Stimulated activated CD4-positive, alpha-beta T cell treated with anti-CD3 and anti-CD28 coated beads, Interleukin-4, amount 100 ng/mL, for 1 hour (primary cell): ENCODE data around the gene HNRNPC.
"Not testable (repeated sequence)": the region's sequence is repeated elsewhere in the genome, so short reads cannot be mapped to it uniquely, and the experiment has no call there.

ENCODE experiments used
- DNase-seq: peaks from one replicate; pipeline ENCODE4 v3.0.0-alpha.2; 2020

Gene HNRNPC

GRCh38 chr14:21268617-21269251 lies 508 bp downstream of the HNRNPC start:
- DNase-seq, result no peak

- DNase-seq, result no peak
Observed at GRCh38 chr14:21267886-21268616, 1.2 kb downstream of the HNRNPC start.

DNA sequence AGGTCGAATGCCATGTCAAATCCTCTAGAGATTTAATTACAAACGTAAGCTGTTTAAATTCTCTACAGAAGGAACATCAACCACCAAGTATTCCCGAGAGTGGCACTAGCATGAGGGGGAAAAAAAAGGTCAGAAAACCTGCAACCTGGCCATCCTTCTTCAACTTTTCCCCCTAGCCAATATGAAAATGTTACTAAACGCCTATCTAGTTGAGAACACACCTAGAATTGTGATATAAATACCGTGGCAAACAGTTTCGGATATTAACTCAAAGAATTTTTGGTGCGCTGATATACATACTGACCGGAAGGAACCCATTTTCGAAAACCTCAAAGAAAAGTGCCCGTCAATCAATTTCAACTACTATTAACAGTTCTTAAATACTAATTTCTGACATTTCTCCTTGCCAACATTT lies 1.8 kb downstream of the HNRNPC start:
- no peak for DNase-seq

DNA sequence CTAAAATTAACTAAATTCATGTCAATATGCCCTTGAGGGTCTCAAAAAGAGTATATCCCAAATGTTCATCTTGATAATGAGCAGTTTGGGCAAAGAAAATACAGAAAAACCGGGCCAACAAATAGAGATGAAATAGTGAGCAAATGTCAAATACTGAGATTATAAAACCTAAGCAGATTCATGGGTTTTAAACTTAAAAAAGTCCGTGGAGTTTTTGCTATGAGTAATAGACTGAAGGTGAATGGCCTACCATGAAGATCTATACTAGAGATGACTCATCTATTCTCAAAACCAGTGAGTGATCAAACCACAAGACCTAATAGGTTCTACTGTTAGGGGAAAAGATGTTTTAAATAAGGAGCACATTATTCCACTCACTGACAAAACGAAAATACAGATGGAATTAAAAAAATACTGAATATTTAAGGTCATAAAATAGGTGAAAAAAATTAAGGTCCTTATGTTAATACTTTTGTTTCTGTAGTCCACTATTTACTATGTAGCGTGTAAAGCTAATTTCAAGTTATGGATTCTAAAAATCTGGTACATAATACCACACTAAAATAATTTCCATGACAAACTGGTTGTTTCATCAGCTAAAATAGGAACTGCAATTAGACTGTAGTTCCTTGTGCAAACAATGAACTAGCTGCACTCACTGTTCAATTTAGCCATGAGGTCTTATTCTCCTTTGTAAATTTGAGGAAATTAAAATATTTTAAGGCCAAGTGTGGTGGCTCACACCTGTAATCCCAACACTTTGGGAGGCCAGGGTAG lies 5.0 kb downstream of the HNRNPC start:
- DNase-seq, result no peak

DNA sequence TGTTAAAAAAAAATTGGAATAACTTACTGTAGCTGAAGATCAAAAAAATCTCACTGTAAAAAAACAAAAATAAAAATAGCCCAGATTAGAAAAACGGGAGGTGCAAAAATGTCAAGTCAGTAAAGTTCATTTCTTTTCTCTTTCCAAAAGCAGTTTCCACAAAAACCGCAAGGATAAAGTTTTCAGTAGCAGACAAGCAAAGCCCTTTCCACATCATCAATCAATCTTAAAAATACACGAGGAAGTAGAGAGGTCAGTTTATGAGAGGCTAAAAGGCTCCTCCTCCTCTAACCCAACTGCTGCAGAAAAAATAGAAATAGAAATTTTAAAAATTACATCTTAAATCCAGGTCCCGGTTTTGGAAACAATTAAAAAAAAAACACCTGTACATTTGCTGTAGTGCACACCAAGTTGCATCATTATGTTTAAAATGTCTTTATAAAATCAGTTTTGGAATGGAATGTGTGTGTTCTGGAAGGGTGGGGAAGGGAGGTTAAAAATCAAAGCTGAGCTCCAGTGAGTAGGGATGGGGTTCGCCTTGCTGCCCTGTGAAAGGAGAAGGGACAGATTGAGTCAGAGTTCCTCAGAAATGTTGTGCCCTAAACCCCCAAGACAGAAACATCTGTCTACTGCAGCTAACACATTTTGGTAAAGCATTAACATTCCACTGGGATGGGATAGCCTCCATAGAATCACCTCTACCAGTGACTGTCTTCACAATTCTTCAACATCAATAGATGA lies 5.8 kb downstream of the HNRNPC start:
- DNase-seq, result no peak

- no peak for DNase-seq
Observed at GRCh38 chr14:21262410-21262809, 6.8 kb downstream of the HNRNPC start.

DNA sequence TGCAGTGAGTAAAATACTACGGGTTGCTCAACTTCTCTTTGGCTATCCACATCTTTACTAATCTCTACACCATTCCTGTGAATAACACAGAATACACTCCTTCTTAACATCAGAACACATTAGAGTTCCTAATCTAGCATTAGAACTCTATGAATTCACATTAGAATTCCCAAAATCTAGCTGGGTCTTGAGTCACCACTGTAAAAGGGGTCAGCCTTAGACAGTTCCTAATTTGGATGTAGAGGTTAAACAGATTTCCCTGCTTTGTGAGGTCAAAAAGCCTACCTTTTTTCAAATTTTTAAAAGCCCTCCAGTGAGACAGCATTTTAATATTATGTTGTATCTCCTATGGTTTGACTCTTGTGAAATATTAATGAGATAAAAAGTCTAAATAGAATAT lies 7.4 kb downstream of the HNRNPC start:
- DNase-seq, result no peak

DNA sequence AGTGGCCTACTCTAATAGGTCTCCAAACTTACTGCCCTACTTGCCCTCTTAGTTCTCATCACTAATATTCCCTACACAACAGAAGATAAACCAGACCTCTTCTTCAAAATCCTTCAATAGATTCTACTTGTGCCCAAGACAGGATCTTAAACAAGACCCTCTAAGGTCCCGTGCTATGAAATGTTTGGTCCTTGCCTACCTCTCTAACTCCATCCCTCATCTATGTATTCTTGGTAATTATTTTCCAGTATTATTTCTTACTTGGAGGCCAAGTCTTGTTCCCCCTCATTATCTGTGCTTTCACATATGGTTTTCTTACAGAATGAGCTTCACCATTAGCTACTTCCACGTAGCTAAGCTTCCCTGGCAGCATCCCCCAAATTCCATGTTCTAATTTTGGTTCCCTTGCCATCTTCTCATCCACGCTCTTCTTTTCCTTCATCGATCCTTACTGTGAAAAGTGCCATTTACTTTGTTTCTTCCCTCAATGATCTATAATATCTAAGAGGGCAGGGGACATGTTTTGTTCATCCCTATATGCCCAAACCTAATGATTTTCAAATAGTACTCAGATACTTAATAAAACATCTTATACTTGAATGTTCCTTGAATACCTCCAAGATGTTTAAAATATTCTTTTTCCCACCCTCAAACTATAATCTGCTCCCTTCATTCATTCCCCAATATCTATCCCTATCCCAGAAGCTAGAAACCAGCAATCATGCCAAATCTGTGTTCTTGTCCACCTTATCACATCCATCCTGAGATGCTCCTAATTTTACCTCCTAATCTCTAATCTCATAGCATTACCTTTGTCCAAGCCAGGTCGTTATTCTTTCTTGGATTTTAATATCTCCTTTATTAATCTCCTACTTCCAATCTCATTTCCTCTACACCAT lies 10.1 kb downstream of the HNRNPC start:
- DNase-seq, result no peak

DNA sequence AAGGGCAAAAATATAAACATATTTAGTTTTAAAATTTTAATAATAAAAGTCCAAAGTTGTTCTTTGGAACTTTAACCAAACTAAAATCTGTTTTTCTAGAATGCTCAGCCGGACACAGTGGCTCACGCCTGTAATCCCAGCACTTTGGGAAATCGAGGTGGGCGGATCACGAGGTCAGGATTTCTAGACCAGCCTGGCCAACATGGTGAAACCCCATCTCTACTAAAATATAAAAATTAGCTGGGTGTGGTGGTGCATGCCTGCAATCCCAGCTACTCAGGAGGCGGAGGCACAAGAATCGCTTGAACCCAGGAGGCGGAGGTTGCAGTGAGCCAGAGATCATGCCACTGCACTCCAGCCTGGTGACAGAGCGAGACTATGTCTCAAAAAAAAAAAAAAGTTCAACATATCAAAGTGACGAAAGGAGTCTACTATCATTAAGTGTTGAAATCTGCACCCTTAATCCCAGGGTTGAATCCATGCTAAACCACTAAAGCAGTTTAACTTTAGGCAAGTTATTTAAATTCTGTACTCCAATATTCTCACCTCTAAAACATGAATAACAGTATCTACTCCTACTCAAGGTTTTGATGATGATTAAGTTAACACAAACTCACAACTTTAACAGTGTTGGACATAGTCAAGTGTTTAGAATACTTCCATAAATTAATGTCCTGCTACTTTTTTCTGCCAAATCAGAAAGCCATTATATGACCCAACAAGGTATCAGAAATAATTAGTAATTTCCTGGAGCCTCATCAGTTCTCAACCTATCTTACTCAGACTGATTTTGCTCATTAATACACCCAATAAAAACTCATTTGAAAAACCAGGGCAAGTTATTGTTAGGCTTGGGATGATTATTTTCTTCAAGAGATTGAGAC lies 11.0 kb downstream of the HNRNPC start:
- no peak for DNase-seq

DNA sequence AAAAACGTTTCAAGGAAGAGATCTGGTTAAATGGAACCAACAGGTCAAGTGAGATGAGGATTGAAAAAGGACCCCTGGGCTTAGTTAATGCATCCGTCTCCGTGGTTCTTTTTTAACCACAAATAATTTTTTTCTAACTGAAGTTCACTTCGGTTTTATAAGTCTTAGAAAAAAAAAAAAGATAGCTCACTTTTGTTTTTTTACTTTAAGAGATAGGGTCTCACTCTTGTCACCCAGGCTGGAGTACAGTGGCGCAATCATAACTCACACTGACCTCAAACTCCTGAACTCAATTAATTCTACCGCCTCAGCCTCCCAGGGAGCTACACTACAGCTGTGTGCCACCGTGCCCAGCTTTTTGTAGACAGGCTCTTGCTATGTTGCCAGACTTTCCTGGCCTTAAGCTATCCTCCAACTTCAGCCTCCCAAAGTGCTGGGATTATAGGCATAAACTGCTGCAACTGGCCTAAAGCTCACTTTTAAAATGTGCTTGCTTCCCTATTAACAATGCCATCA lies 11.8 kb downstream of the HNRNPC start:
- DNase-seq, result no peak

- no peak for DNase-seq
Observed at GRCh38 chr14:21256539-21257393, 12.5 kb downstream of the HNRNPC start.

GRCh38 chr14:21256102-21256447 lies 13.2 kb downstream of the HNRNPC start:
- not testable (repeated sequence) for DNase-seq

- DNase-seq, result no peak
Observed at GRCh38 chr14:21255385-21256101, 13.7 kb downstream of the HNRNPC start.

- DNase-seq, result no peak
Observed at GRCh38 chr14:21252149-21252548, 17.1 kb downstream of the HNRNPC start.

DNA sequence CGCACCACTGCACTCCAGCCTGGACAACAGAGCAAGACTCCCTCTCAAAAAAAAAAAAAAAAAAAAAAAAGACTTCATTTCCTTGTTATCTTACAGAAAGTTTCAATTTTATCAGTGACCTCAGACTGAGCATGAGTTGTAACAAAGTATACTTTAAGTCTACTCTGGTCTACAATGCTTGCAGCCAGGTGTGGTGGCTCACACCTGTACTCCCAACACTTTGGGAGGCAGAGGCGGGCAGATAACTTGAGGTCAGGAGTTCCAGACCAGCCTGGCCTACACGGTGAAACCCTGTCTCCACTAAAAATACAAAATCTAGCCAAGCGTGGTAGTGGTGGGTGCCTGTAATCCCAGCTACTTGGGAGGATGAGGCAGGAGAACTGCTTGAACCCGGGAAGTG lies 18.0 kb downstream of the HNRNPC start:
- no peak for DNase-seq

DNA sequence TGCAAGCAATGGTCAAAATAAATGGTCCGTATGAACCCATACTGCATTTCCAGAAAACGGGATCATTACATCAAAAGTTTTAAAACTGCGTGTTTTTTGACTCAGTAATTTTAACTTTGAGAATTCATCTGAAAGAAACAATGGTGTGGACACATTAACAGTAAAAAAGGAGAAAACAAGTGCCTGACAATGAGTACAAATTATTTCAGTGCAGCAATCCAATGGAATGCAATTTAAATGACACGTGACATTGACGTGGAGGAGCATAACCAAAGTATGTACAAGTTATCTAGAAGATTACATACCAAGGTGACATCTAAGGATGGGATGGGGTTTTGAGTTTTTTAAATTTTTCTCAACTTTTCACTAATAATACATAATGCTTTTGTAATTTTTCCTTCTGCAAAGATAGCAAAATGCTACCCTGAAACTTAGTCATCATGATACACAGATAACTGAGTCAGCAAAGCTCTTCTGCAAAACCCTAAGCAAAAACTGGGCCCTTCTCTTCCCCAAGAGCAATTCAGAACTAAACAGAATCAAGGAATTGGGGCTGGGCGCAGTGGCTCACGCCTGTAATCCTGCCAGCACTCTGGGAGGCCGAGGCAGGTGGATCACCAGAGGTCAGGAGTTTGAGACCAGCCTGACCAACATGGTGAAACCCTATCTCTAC lies 20.4 kb downstream of the HNRNPC start:
- DNase-seq, result no peak

- DNase-seq, result no peak
Observed at GRCh38 chr14:21248338-21248737, 20.9 kb downstream of the HNRNPC start.

DNA sequence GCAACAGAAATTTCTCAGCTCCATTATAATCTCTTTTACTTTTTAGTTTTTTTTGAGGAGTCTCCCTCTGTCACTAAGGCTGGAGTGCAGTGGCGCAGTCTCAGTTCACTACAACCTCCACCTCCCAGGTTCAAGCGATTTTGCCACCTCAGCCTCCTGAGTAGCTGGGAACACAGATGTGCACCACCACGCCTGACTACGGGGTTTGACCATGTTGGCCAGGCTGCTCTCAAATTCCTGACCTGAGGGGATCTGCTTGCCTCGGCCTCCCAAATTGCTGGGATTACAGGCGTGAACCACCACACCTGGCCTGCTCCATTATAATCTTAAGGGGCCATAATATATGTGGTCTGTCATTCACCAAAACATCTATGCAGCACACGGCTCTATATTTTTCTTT lies 23.4 kb downstream of the HNRNPC start:
- no peak for DNase-seq

- no peak for DNase-seq
Observed at GRCh38 chr14:21244544-21244943, 24.7 kb downstream of the HNRNPC start.
